GM19328 (cell line): ENCODE results near the gene KIF9.
"Not testable (repeated sequence)": the region's sequence is repeated elsewhere in the genome, so short reads cannot be mapped to it uniquely, and the experiment has no call there.

Source experiments
- ATAC-seq: cut with Tn5 transposase; IDR thresholded peaks from one replicate; pipeline ENCODE4 v1.9.1; 2021; ENCODE audit warnings: mild to moderate bottlenecking, moderate library complexity; ENCODE audit not compliant: unreplicated experiment

Gene KIF9, protein sequence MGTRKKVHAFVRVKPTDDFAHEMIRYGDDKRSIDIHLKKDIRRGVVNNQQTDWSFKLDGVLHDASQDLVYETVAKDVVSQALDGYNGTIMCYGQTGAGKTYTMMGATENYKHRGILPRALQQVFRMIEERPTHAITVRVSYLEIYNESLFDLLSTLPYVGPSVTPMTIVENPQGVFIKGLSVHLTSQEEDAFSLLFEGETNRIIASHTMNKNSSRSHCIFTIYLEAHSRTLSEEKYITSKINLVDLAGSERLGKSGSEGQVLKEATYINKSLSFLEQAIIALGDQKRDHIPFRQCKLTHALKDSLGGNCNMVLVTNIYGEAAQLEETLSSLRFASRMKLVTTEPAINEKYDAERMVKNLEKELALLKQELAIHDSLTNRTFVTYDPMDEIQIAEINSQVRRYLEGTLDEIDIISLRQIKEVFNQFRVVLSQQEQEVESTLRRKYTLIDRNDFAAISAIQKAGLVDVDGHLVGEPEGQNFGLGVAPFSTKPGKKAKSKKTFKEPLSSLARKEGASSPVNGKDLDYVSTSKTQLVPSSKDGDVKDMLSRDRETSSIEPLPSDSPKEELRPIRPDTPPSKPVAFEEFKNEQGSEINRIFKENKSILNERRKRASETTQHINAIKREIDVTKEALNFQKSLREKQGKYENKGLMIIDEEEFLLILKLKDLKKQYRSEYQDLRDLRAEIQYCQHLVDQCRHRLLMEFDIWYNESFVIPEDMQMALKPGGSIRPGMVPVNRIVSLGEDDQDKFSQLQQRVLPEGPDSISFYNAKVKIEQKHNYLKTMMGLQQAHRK

DNA sequence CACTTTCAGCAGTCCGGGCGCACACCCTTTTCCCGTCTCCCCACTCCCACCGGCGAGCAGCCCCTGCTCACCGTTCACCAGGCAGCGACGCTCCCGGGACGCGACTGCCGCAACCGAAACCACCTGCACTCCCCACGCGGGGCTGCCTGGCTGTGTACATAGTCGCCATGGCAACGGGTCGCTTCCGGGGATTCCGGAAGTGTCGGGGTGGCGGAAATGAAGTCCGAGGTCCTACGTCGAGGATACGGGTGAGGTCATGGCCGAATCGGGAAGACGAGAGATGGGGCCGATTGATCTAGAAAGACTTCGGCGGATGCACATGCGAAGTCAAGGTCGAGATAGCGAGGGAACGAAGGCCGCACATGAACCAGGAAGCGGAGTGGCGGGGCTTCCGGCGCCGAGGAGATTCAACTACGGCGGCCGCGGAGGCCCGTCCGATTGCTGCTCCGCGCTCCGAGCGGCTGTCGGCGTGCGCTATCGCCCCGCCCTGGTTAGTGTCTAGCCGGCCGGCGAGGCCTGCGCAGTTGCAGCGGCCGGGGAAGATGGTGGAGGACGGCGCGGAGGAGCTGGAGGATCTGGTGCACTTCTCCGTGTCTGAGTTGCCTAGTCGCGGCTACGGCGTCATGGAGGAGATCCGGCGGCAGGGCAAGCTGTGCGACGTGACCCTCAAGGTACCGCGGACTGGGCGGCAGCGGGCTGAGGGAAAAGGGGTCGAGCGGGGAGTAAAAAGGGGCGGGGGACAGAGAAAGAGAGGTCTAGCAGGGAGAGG, at the start of gene KIF9, which contains the start of gene KLHL18:
TSS of gene KIF9 (minus strand) at position 376 of the 769 bp plus-strand sequence. CDS start 5,425 bp downstream, outside the sequence.
TSS of gene KLHL18 (plus strand) at position 521 of the 769 bp plus-strand sequence. CDS start at position 543, 22 bp downstream.
- ATAC-seq, result peak; percentile 77

DNA sequence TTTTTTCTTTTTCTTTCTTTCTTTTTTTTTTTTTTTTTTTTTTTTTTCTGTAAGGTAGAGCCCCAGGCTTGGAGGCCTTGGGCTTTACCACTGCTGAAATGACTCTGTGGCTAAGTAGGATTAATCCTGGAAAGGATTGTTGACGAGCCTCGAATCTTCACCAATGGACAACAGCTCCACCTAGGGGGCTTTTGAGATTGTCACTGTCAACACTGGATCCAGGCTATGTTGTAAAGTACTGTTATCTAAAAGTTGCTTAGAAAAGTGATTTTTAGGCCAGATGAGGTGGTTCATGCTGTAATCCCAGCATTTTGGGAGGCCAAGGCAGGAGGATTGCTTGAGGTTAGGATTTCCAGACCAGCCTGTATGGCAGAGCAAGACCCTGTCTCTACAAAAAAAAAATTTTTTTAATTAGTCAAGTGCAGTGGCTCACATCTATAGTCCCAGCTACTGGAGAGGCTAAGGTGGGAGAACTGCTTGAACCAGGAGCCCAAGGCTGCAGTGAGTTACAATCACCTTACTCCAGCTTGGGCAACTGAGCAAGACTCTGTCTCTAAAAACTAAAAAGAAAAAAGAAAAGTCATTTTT, 41.8 kb upstream of the KIF9 start:
- no peak for ATAC-seq

DNA sequence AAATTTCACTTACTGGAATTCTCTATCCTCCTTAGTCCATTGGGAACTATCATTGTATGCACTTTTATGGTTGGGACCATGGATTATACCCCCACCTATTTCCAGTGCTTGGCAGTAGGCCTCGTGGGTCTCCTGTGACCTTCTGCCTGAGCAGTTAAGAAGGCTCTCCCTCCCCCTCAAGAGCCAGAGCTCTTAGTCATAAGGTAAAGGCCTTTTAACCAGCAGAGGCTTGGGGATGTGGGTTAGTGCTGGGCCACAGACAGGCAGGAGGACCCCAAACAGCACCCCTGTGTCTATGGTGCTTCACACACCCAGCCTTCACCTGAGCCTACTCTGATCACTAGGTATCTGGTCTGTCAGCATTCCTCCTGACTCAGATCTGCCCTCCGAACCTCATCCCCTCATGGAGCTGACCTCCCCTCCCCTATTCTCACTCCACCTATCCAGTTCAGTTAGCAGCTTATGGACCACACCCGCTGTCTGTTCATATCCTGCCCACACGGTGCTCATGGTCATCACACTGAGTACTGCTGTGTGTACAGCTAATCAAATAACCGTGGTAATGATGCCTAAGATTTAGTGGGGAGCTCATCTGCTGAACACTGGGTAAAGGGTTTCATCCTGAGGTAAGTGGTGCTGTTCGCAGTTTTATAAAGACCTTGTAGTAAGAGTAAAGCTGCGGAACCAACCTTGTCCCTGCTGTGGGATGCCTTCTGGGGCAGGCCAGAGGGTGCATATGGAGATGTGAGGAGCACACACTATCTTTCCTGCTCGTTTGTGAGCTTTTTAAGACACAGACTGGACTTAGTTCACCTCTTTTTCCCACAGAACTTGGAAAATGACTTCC, 41.1 kb upstream of the KIF9 start:
- ATAC-seq, result no peak

DNA sequence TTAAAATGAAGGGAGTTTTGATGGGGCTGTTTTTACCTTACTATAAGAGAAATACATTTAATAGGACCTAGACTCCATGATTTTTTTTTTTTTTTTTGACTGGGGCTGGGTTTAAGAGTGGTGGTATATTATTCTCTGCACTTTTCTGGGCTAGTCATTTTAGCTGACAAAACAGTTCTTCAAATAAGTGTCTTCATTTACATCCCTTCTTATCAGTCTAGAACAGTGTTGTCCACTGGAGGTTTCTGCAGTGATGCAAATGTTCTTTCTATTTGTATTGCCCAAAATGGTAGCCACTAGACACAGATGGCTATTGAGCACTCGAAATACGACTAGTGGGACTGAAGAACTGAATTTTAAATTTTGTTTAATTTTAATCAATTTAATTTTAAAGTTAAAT, 37.4 kb upstream of the KIF9 start:
- no peak for ATAC-seq

DNA sequence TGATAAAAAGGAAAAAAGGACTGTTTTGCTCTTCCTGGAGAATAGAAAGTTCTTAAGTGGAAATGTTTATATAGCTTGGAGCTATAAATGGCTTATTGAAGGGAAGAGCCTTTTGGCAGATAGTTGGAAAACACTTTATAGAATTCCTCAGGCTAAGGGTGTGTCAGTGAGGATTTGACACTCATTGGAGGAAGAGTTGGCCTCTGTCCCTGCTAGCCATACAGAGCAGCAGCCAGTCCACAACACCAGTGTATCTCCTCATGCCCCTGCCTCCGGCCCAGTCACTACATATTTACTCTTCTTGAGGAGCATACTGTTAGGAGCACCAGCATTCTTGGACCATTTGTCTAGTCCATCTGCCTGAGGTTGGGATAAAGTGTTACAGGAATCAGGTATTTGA, 36.3 kb upstream of the KIF9 start:
- no peak for ATAC-seq

DNA sequence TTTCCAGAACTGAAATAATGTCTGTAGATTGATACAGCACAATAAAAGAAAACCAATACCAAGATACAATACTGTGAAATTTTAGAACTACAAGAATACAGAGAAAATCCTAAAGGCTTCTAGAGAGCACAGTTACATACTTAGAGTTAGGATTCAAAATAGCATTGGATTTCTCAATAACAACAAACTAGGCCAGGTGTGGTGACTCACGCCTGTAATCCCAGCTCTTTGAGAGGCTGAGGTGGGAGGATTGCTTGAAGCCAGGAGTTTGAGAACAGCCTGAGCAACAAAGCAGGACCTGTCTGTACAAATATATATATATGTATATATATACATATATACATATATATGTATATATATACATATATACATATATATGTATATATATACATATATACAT, 33.6 kb upstream of the KIF9 start:
- ATAC-seq, result not testable (repeated sequence)

DNA sequence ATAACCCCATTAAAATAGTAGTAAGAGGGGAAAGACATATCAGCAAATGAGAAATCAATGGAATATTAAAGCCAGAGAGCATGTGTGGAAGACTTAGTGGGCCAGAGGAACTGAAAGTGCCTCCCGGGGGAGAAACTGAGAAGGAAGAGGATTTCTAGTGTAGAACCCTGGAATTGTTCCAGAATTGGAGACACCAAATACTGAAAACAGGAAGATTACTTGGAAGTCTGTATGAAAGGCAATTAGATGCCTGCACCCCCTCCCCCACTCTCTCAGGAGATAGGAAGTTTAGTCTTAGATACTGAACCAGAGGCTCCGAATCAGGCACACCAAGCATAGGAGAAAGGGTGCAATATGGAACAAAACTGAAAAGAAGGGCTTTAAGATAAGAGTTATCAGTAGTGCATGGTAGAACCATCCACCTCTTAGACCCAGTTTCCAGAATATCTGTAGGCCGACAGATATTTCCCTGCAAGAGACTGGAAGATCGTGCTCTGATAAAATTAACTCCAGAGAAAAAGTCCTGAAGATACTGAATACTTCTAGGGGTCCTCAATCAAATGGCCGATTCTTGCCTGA, 32.6 kb upstream of the KIF9 start:
- no peak for ATAC-seq

DNA sequence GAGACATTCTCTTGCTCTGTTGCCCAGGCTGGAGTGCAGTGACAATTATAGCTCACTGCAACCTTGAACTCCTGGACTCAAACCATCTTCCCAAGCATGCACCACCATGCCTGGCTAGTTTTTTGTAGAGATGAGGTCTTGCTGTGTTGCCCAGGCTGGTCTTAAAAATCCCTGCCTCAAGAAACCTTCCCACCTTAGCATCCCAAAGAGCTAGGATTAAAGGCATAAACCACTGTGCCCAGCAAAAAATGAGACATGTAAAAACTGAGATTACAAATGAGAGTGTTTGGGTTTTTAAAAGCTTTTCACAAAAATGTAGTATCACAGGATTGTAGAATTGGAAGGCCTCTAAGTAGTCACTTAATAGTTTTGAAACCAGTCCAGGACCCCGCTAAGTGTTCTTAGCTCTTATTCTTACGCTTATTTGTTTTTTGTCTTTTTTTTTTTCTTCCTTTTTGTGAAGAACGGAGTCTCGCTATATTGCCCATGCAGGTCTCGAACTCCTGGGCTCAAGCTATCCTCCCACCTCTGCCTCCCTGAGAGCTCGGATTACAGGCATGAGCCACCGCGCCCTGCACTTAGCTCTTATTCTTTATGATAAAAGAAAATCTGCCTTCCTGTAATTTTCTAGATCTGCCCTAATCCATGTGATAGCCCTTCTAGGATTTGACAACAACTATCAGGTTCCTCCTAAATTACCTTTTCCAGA, 31.6 kb upstream of the KIF9 start:
- no peak for ATAC-seq

DNA sequence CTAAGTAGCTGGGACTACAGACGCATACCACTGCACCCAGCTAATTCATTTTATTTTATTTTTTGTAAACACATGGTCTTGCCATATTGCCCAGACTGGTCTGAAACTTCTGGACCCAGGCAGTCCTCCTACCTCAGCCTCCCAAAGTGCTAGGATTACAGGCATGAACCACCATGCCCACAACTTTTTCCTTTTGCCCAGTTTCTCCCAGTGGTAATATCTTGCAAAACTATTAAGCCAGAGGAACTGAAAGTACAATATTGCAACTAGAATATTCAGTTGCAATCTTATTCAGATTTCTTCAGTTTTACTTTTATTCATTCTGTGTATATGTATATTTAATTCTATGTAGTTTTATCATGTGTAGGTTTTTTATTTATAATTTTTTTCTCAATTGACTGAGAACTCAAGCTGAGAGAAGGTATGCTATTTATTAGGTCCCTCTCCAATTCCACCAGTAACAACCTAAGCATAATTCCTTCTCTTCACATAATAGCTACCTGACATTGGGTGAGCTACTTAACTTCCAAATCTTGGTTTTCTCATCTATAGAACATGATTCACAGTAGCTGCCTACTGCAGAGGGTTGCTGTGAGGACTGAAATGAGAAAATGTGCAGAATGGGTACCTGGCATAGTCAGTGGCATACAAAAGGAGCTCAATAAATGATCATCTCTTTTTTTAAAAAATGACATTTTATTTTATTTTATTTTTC, 30.9 kb upstream of the KIF9 start:
- no peak for ATAC-seq

DNA sequence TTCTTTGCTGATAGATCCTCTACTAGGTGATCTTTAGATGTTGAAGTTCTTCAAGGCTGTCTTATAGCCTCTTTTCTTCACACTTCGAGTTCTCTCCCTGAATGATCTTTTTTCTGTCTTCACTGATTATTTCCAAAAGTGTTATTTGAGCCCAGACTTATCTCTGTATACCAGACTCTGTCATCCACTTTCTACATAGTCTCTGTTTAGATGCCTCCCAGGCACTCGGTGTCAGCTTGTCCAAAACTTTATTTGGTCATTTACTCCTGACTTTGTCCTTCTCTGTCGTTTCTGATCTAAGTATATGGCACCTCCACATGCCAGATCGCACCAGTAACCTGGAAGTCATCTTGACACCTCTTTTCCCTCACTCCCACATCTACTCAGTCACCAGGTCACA, 27.8 kb upstream of the KIF9 start:
- ATAC-seq, result no peak

DNA sequence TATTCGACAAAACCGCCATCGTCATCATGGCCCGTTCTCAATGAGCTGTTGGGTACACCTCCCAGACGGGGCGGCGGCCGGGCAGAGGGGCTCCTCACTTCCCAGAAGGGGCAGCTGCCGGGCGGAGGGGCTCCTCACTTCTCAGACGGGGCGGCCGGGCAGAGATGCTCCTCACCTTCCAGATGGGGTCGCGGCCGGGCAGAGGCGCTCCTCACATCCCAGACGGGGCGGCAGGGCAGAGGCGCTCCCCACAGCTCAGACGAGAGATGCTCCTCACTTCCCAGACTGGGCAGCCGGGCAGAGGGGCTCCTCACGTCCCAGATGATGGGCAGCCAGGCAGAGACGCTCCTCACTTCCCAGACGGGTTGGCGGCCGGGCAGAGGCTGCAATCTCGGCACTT, 26.6 kb upstream of the KIF9 start:
- not testable (repeated sequence) for ATAC-seq

DNA sequence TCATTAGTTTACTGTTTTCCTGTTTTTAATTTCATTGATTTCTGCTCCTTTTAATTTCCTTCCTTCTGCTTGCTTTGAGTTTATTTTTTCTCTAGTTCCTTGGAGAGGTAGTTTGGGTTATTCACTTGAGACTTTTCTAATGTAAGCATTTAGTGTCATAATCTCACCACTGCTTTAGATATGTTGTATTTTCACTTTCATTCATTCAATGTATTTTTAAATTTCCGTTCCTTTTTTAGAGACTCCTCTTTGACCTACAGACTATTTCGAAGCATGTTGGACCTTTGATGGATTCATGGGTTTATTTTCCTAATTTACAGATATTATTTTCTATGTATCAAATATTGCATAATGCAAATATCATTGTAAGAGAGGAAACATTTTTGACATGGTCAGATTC, 23.4 kb upstream of the KIF9 start:
- ATAC-seq, result no peak

DNA sequence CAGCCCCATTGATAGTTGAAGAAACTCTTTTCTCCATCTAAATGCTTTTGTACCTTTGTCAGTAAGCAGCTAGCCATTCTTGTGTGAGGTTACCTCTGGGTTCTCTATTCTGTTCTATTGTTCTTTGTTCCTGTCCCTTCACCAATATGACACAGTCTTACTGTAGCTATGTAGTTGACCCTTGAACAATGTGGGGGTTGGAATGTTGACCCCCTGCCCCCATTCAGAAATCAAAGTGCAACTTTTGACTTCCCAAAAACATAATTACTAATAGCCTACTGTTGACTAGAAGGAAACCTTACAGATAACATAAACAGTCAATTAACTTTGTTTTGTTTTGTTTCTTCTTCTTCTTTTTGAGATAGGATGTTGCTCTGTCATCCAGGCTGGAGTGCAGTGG, 18.9 kb upstream of the KIF9 start:
- ATAC-seq, result no peak

DNA sequence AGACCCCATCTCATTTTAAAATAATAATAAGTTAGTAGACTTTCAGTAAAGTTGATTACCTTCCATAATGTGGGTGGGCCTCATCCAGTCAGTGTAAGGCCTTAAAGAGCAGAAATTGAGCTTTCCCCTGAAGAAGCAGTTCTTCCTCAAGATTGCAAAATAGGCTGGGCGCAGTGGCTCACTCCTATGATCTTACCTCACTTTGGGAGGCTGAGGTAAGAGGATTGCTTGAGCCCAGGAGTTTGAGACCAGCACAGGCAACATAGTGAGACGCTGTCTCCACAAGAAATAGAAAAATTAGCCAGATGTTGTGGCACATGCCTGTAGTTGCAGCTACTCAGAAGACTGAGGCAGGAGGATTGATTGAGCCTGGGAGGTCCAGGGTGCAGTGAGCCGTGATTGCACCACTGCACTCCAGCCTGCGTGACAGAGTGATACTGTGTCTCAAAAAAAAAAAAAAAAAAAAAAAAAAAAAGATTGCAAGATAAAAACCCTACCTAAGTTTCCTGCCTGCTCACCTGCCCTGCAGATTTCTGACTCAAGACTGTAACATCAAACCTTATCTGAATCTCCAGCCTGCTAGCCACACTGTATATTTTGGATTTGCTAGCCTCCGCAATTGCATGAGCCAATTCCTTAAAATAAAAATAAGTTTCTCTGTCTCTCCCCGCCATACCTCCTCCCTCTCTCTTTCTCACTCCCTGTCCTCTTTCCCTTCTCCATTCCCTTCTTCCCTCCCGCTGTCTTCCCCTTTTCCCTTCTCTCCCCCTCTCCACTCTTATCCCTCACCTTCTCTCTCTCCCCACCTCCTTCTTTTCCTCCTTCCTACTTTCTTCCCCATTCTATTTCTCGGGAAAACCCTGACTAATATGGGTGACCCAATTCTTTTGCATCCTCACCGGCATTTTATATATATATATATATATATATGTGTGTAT, 17.1 kb upstream of the KIF9 start:
- no peak for ATAC-seq

DNA sequence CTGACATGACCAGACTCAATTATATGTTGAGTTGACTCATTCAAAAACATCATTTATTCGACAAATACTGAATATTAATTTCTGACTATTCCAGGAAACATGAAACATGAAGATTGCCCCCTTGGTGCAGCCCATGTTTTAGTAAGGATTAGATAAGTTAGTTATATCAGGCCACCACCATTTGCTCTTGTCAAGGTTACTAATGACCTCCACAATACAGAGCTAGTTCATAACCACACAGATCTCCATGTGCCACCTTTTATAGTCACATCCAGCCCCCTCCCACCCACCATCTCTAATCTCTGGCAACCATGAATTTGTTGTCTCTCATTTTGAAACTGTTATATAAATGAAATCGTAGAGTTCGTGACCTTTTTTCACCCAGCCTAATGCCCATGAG, 15.8 kb upstream of the KIF9 start:
- ATAC-seq, result no peak

DNA sequence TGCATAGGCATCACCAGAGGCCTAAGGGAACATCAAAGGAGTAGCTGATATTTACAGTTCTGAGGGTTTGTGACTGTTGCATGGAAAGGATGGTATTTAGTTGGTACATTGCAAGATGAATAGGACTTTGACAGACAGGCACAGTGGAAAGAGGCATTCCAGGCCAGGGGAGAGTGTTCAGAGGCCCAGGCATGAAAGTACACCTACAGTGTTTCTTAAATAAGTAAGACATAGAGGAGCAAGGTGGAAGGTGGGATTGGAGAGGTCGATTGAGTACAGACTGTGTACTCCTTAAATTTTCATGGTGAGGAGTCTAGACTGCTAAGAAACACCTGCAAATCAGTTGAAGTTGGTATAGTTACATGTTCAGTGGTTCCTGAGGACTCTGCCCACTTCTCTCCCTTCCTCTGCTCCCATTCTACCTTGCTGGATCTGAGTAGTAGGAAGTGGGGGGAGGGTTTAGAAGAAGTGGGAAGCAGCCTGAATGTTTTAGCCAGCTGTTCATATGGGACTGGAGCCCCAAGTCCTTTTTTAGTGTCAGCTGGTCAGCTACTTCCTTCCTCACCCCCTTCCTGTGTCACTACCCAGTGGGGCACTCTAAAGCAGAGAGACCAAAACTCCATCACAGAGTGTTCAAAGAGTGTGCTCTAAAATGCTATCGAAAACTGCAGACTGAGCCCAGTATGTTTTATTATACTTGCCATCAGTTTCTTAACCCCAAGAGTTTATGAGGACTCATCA, 14.1 kb upstream of the KIF9 start:
- ATAC-seq, result no peak

DNA sequence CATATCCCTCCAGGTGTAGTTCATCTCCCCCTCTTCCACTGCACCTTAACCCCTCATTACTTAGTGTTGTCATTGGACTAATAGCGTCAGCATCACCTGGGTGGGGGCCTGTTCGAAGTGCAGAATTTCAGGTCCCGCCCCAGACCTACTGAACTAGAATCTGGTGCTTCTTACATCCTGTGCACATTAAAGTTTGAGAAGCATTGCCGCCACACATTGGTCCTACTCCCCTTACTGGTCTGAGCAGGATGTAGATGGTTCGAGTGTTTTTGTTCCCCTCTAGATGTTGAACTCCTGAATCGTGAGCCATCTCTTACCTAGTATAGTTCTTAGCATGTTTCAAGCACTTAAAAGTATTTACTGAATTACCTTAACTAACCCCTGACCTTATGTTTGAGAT, 13.4 kb upstream of the KIF9 start:
- ATAC-seq, result no peak
